Duodenal mucosa (tissue), 2 donors: ENCODE results near the gene NCAPG2.

Experiments used
- H3K27ac ChIP-seq: one replicate; pipeline ENCODE4 v1.7.0; 2013; ENCODE audit warnings: low read depth, low read length
- H3K27me3 ChIP-seq, 2 donors: one replicate each; pipeline ENCODE4 v1.7.0; 2013; ENCODE audit warnings: low read length in 2 of 2, control low read depth in 1 of 2; ENCODE audit not compliant: insufficient read depth in 2 of 2, control insufficient read depth in 1 of 2
- H3K36me3 ChIP-seq, 2 donors: one replicate each; pipeline ENCODE4 v1.7.0; 2013; ENCODE audit warnings: low read length in 2 of 2, control low read depth in 1 of 2; ENCODE audit not compliant: insufficient read depth in 2 of 2, control insufficient read depth in 1 of 2
- H3K4me1 ChIP-seq, 2 donors: one replicate each; pipeline ENCODE4 v1.7.0; 2013; ENCODE audit warnings: low read length in 2 of 2, control low read depth in 1 of 2; ENCODE audit not compliant: insufficient read depth in 2 of 2, control insufficient read depth in 1 of 2
- H3K4me3 ChIP-seq, 2 donors: one replicate each; pipeline ENCODE4 v1.7.0; 2013; ENCODE audit warnings: low read length in 2 of 2, low read depth in 1 of 2
- H3K9ac ChIP-seq, 2 donors: one replicate each; pipeline ENCODE4 v1.7.0; 2013; ENCODE audit warnings: low read length in 2 of 2, low read depth in 1 of 2
- H3K9me3 ChIP-seq, 2 donors: one replicate each; pipeline ENCODE4 v1.7.0; 2013; ENCODE audit warnings: low read length in 2 of 2, control low read depth in 1 of 2; ENCODE audit not compliant: control insufficient read depth in 1 of 2

The NCAPG2 gene

DNA sequence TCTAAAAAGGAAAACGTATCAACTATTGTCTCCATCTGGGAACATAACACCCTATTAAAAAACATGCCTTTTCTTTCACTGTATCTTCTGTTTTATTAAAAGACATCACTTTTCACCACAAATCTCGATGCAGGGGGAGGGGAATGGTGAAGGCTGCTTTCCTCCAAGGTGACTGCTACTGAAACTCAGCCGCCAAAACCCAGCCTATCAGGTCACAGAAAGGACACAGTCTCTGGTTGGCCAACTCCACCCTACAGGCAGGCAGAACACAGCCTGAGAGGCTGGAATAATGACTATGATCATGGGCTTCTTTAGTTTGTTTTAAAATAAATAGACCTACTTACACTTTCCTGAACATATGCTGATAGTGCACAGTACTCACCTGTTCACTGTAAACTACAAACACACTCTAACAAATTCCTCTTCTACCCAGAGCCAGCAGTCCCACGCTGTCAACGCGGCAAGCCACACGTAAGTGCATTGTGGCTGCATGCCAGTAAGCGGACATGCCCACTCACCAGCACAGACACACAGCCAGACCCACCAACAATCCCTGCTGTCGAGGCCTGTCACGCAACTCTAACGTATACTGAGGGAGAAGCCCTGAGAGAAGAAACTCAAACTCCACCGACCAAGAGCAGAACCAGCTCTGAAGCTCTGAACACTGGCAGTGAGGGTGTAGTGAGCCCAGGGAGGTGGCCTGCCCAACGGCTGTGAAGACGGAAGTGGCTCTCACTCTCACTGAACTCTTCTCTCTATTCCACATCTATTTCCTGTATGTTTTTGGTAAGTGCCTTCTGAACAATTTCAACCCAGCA is 41.8 kb downstream of the NCAPG2 start:
- Histone ChIP-seq H3K9ac (no peak overlapping the region), H3K27me3 (no peaks in the 10 kb centered on the region), H3K27ac (no peak overlapping the region)

GRCh38 chr7:158658475-158658874 is 46.1 kb downstream of the NCAPG2 start:
- Histone ChIP-seq H3K4me1 (no peaks in the 10 kb centered on the region), H3K4me3 (no peak overlapping the region), H3K9me3 (no peaks in the 10 kb centered on the region), H3K36me3 (peaks cover 9 to 45% of the 10 kb centered on the region in 2 donors), H3K9ac (no peak overlapping the region), H3K27me3 (no peaks in the 10 kb centered on the region), H3K27ac (no peak overlapping the region)

More for the DNA sequence above, 41.8 kb downstream of the NCAPG2 start:
- Histone ChIP-seq H3K9me3 (no peaks in the 10 kb centered on the region), H3K4me1 (no peaks in the 10 kb centered on the region), H3K4me3 (no peak overlapping the region), H3K36me3 (peaks cover 9 to 17% of the 10 kb centered on the region in 2 donors)

DNA sequence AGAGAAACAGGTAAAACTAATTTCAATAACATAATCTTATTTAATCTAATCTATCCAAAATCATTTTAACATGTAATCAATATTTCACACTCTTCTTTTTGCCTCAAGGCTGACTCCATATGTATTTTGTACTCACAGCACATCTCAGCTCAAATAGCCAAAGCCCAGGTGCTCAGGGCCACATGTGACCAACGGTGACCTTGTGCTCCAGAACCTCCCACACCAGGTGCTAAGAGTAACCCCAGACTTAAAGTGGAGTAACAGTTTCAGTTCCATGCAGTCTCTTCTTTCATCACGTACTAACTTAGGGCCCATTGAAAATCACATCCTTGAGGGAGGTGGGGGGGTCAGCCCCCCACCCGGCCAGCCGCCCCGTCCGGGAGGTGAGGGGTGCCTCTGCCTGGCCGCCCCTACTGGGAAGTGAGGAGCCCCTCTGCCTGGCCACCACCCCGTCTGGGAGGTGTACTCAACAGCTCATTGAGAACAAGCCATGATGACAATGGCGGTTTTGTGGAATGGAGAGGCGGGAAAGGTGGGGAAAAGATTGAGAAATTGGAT is 47.3 kb downstream of the NCAPG2 start:
- no peak overlapping the region for H3K4me3 ChIP-seq
- H3K27me3 ChIP-seq = no peaks in the 10 kb centered on the region
- no peak overlapping the region for H3K9ac ChIP-seq
- H3K36me3 ChIP-seq = peaks cover 0 to 34% of the 10 kb centered on the region in 2 donors
- no peaks in the 10 kb centered on the region for H3K9me3 ChIP-seq
- no peaks in the 10 kb centered on the region for H3K4me1 ChIP-seq
- H3K27ac ChIP-seq = no peak overlapping the region

GRCh38 chr7:158655931-158656441 is 48.6 kb downstream of the NCAPG2 start:
- Histone ChIP-seq H3K27me3 (no peaks in the 10 kb centered on the region), H3K4me1 (no peaks in the 10 kb centered on the region), H3K36me3 (peaks cover 0 to 36% of the 10 kb centered on the region in 2 donors), H3K9me3 (no peaks in the 10 kb centered on the region), H3K4me3 (no peak overlapping the region), H3K9ac (no peak overlapping the region), H3K27ac (no peak overlapping the region)

GRCh38 chr7:158655507-158655906 is 49.1 kb downstream of the NCAPG2 start:
- no peaks in the 10 kb centered on the region for H3K27me3 ChIP-seq
- H3K4me3 ChIP-seq = no peak overlapping the region
- no peaks in the 10 kb centered on the region for H3K4me1 ChIP-seq
- H3K9me3 ChIP-seq = no peaks in the 10 kb centered on the region
- H3K27ac ChIP-seq = no peak overlapping the region
- H3K9ac ChIP-seq = no peak overlapping the region
- H3K36me3 ChIP-seq = peaks cover 0 to 37% of the 10 kb centered on the region in 2 donors

DNA sequence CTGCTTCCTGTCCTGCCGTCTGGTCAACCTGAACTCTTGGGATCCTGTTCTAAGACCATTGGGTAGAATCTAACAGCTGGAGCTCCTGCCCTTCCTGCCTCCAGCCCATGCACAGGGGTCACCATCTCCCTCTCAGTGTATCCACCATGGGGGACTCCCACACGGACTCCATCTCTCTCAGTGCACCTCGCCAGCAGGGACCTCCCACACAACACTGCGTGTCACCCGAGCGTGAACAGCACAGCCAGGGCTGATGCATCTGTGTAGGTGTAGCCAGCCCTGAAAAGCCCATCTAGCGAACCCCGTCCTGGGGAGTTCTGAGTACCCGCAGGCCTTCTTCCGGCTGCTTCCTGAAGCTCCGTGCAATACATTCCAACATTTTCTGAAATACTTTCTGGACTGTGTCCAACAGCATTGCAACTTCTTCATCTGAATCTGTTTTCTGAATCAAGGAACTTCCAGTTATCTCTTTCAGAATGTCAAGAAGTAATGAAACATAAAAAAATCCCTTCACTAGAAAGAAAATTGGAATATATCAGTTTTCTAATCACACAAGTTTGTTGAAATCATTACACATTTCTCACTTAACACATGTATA is 52.5 kb downstream of the NCAPG2 start:
- H3K9ac ChIP-seq = no peak overlapping the region
- H3K9me3 ChIP-seq = no peaks in the 10 kb centered on the region
- H3K36me3 ChIP-seq = peaks cover 0 to 35% of the 10 kb centered on the region in 2 donors
- H3K4me1 ChIP-seq = no peaks in the 10 kb centered on the region
- no peak overlapping the region for H3K27ac ChIP-seq
- H3K27me3 ChIP-seq = no peaks in the 10 kb centered on the region
- no peak overlapping the region for H3K4me3 ChIP-seq

DNA sequence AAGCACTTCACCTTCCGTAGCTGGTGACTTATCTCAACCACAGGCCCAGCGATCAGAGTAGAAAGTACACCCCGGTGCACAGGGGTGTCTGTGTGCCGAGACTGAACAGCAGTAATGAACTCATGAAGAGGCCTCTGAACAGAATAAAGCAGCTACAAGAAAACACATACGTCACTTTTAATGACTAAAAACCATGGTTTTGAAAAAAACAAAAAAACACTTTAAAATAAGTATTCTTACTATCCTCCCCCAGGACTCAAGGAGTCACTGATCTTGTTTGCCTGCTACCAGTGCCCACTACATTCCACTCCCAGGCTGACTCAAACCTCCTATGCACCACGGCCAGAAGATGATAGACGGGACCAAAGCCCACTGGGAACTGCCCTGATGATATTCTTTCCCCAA is 53.8 kb downstream of the NCAPG2 start:
- Histone ChIP-seq H3K9ac (no peak overlapping the region), H3K27ac (no peak overlapping the region), H3K27me3 (no peaks in the 10 kb centered on the region), H3K9me3 (no peaks in the 10 kb centered on the region), H3K36me3 (peaks cover 2 to 28% of the 10 kb centered on the region in 2 donors), H3K4me1 (no peaks in the 10 kb centered on the region), H3K4me3 (no peak overlapping the region)

GRCh38 chr7:158649279-158649678 is 55.3 kb downstream of the NCAPG2 start:
- Histone ChIP-seq H3K4me1 (no peaks in the 10 kb centered on the region), H3K9me3 (no peaks in the 10 kb centered on the region), H3K27ac (no peak overlapping the region), H3K9ac (no peak overlapping the region), H3K4me3 (no peak overlapping the region), H3K36me3 (peaks cover 10 to 25% of the 10 kb centered on the region in 2 donors), H3K27me3 (no peaks in the 10 kb centered on the region)

DNA sequence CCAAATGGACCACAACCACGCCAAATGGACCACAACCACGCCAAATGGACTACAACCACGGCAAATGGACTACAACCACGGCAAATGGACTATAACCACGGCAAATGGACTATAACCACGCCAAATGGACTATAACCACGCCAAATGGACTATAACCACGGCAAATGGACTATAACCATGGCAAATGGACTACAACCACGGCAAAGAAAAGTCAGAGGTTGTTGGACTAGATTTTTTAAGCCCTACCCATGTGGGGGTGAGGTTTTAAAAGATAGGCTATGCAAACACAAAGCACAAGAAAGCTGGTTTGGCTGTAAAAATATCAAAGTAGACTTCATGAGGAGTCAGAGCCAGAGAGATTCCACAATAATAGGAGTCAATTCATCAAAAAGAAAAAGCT is 55.8 kb downstream of the NCAPG2 start:
- H3K9me3 ChIP-seq = no peaks in the 10 kb centered on the region
- peaks cover 10 to 20% of the 10 kb centered on the region in 2 donors for H3K36me3 ChIP-seq
- H3K9ac ChIP-seq = no peak overlapping the region
- H3K27ac ChIP-seq = no peak overlapping the region
- no peak overlapping the region for H3K4me3 ChIP-seq
- no peaks in the 10 kb centered on the region for H3K27me3 ChIP-seq
- H3K4me1 ChIP-seq = no peaks in the 10 kb centered on the region

DNA sequence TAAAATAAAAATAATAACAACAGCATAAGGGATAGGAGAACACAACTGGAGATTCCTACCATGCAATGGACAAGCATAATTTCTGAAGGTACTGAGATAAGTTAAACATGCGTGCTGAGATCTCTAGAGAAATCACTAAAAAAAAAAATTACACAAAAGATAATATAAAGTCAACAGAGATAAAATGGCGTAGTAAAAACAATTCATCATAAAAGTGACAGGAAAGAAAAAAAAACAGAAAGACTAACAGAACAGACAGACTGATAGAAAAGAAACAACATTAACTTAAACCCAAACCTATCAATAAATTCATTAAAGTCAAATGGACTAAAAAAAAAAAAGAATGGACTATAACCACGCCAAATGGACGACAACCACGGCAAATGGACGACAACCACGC is 56.4 kb downstream of the NCAPG2 start:
- Histone ChIP-seq H3K36me3 (peaks cover 10 to 20% of the 10 kb centered on the region in 2 donors), H3K9me3 (no peaks in the 10 kb centered on the region), H3K27ac (no peak overlapping the region), H3K27me3 (no peaks in the 10 kb centered on the region), H3K4me3 (no peak overlapping the region), H3K9ac (no peak overlapping the region), H3K4me1 (no peaks in the 10 kb centered on the region)
